Progenitor cell of endocrine pancreas (in vitro differentiated cells): Measurements from ENCODE around the gene ZNF618. TPM values are rescaled to one million over a fixed set of nuclear protein-coding genes. Genes with fewer than 3 reads are reported as not detected.
A peak's percentile ranks its signal among the peaks of the same experiment; 100 is the strongest.

Experiments used
- DNase-seq: peaks from one replicate; pipeline ENCODE4 v3.0.0; 2021; ENCODE audit warnings: low spot score; ENCODE audit not compliant: unreplicated experiment
- H3K27ac Mint-ChIP-seq: 2 replicates; pipeline ENCODE4 v1.8.0; 2021; ENCODE audit warnings: mild to moderate bottlenecking, moderate library complexity, mixed read lengths
- H3K27me3 Mint-ChIP-seq: 2 replicates; pipeline ENCODE4 v1.8.0; 2021; ENCODE audit warnings: mixed read lengths
- H3K36me3 Mint-ChIP-seq: 2 replicates; pipeline ENCODE4 v1.8.0; 2022; ENCODE audit warnings: mixed read lengths; ENCODE audit not compliant: insufficient read depth
- H3K4me1 Mint-ChIP-seq: 2 replicates; pipeline ENCODE4 v1.8.0; 2021; ENCODE audit warnings: low read depth, mixed read lengths
- H3K4me3 Mint-ChIP-seq: 2 replicates; pipeline ENCODE4 v1.8.0; 2021; ENCODE audit warnings: low read depth, mild to moderate bottlenecking, moderate library complexity, mixed read lengths
- H3K9me3 Mint-ChIP-seq: 2 replicates; pipeline ENCODE4 v1.8.0; 2021; ENCODE audit warnings: low read depth, mixed read lengths
- CTCF ChIP-seq: fragments of 200-600 bp; sonication (generic); IDR thresholded peaks from one replicate; pipeline ENCODE4 v1.5.0; 2021; ENCODE audit warnings: antibody characterized with exemption, mild to moderate bottlenecking; ENCODE audit not compliant: unreplicated experiment
- total RNA-seq: library from RNA; stranded (reverse); gene quantifications from 2 replicates; pipeline ENCODE4 v1.2.1, GENCODE V29; 2021

ZNF618 gene
- total RNA-seq, 1 donor from 2014 or later = 85.8 TPM

GRCh38 chr9:113873446-113873845, 2.7 kb upstream of the ZNF618 start:
- Mint-ChIP-seq H3K27me3 (peaks cover 32% of the 10 kb centered on the region), H3K9me3 (no peaks in the 10 kb centered on the region), H3K4me1 (peaks cover 8% of the 10 kb centered on the region), H3K36me3 (peaks cover 3% of the 10 kb centered on the region), H3K4me3 (no peak overlapping the region), H3K27ac (no peak overlapping the region)
- no peak for DNase-seq
- TF ChIP-seq CTCF = no peak

- no peak overlapping the region for H3K27ac Mint-ChIP-seq
- H3K36me3 Mint-ChIP-seq = peaks cover 3% of the 10 kb centered on the region
- H3K4me1 Mint-ChIP-seq = peaks cover 13% of the 10 kb centered on the region
- peaks cover 32% of the 10 kb centered on the region for H3K27me3 Mint-ChIP-seq
- no peak overlapping the region for H3K4me3 Mint-ChIP-seq
- TF ChIP-seq CTCF = no peak
- no peaks in the 10 kb centered on the region for H3K9me3 Mint-ChIP-seq
- DNase-seq = no peak
Measured at GRCh38 chr9:113873926-113874325, 2.2 kb upstream of the ZNF618 start.

- no peak for TF ChIP-seq CTCF
- Mint-ChIP-seq H3K9me3 (no peaks in the 10 kb centered on the region), H3K27ac (peak overlapping the region; percentile 67), H3K36me3 (peaks cover 6% of the 10 kb centered on the region), H3K4me3 (peak overlapping the region; percentile 72), H3K27me3 (peaks cover 21% of the 10 kb centered on the region), H3K4me1 (peaks cover 16% of the 10 kb centered on the region)
- no peak for DNase-seq
Measured at GRCh38 chr9:113875459-113876150, 504 bp upstream of the ZNF618 start.

- H3K9me3 Mint-ChIP-seq = no peaks in the 10 kb centered on the region
- H3K4me1 Mint-ChIP-seq = peaks cover 20% of the 10 kb centered on the region
- peaks cover 9% of the 10 kb centered on the region for H3K36me3 Mint-ChIP-seq
- H3K27ac Mint-ChIP-seq = peak overlapping the region; percentile 96
- no peak for DNase-seq
- H3K27me3 Mint-ChIP-seq = peaks cover 14% of the 10 kb centered on the region
- TF ChIP-seq CTCF = no peak
- peak overlapping the region; percentile 97 for H3K4me3 Mint-ChIP-seq
Measured at GRCh38 chr9:113876993-113877368, 872 bp downstream of the ZNF618 start.

- TF ChIP-seq CTCF = no peak
- Mint-ChIP-seq H3K4me1 (peaks cover 34% of the 10 kb centered on the region), H3K36me3 (peaks cover 9% of the 10 kb centered on the region), H3K9me3 (no peaks in the 10 kb centered on the region), H3K4me3 (peak overlapping the region; percentile 39), H3K27me3 (no peaks in the 10 kb centered on the region), H3K27ac (peak overlapping the region; percentile 46)
- no peak for DNase-seq
Measured at GRCh38 chr9:113879318-113879717, 3.2 kb downstream of the ZNF618 start.
